ENCODE results near the gene FRMD5. TPM values are rescaled to one million over a fixed set of nuclear protein-coding genes. Genes with fewer than 3 reads are reported as not detected.

The FRMD5 gene
- total RNA-seq, 1 donor from 2014 or later: 43.8 TPM

DNA sequence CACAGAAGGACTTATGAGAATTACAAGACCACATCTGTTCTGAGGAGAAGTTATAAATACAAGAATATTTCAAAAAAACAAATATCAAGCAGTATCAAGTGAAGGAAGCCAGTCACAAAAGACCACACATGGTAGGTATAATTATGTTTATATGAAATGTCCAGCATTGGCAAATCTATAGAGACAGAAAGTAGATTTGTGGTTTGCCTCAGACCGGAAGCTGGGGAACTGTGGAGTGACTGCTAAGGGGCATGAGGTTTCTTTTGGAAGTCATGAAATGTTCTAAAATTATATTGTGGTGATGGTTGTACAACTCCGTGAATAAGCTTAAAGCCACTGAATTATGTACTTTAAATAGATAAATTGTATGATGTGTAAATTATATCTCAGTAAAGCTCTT, 136.9 kb downstream of the FRMD5 start:
- H3K4me1 Mint-ChIP-seq (ENCODE audit: low read depth, unreplicated experiment): peaks cover 11% of the 10 kb centered on the region
- TF ChIP-seq, protein P1, sequence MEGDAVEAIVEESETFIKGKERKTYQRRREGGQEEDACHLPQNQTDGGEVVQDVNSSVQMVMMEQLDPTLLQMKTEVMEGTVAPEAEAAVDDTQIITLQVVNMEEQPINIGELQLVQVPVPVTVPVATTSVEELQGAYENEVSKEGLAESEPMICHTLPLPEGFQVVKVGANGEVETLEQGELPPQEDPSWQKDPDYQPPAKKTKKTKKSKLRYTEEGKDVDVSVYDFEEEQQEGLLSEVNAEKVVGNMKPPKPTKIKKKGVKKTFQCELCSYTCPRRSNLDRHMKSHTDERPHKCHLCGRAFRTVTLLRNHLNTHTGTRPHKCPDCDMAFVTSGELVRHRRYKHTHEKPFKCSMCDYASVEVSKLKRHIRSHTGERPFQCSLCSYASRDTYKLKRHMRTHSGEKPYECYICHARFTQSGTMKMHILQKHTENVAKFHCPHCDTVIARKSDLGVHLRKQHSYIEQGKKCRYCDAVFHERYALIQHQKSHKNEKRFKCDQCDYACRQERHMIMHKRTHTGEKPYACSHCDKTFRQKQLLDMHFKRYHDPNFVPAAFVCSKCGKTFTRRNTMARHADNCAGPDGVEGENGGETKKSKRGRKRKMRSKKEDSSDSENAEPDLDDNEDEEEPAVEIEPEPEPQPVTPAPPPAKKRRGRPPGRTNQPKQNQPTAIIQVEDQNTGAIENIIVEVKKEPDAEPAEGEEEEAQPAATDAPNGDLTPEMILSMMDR (IDR thresholded peaks at IDR 0.05; ENCODE audit: partially characterized antibody, unreplicated experiment): no peak
- no peaks in the 10 kb centered on the region for H3K9me3 Mint-ChIP-seq (ENCODE audit: unreplicated experiment)
- H3K4me3 Mint-ChIP-seq (ENCODE audit: unreplicated experiment): no peak overlapping the region
- no peak overlapping the region for H3K27ac Mint-ChIP-seq (ENCODE audit: unreplicated experiment)
- DNase-seq: no peak
- no peaks in the 10 kb centered on the region for H3K27me3 Mint-ChIP-seq (ENCODE audit: unreplicated experiment)
- no peaks in the 10 kb centered on the region for H3K36me3 Mint-ChIP-seq (ENCODE audit: unreplicated experiment)

DNA sequence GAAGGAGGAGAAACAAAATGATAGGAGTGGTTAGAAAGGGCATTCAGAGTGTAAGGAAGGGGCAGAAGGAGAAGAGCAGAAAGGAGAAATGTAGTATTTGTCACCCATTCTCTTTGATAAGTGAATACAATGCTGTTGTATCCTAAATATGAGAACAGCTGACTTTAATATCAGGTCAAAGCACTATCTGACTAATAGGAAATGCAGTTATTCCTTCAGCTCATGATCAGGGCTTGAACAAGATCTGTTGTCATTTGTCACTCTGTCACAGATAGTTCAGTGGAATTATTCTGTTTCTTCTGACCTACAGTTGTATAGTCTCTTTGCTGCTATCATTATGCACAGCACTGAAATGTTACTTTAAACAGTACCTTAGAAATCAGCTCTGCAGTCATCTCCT, 149.4 kb downstream of the FRMD5 start:
- Mint-ChIP-seq H3K27ac (ENCODE audit: unreplicated experiment) (no peak overlapping the region), H3K36me3 (ENCODE audit: unreplicated experiment) (peaks cover 10% of the 10 kb centered on the region), H3K4me3 (ENCODE audit: unreplicated experiment) (no peak overlapping the region), H3K4me1 (ENCODE audit: low read depth, unreplicated experiment) (peaks cover 7% of the 10 kb centered on the region), H3K9me3 (ENCODE audit: unreplicated experiment) (peaks cover 3% of the 10 kb centered on the region), H3K27me3 (ENCODE audit: unreplicated experiment) (peaks cover 4% of the 10 kb centered on the region)
- DNase-seq: no peak
- TF ChIP-seq, protein P1 (IDR thresholded peaks at IDR 0.05; ENCODE audit: partially characterized antibody, unreplicated experiment): no peak

DNA sequence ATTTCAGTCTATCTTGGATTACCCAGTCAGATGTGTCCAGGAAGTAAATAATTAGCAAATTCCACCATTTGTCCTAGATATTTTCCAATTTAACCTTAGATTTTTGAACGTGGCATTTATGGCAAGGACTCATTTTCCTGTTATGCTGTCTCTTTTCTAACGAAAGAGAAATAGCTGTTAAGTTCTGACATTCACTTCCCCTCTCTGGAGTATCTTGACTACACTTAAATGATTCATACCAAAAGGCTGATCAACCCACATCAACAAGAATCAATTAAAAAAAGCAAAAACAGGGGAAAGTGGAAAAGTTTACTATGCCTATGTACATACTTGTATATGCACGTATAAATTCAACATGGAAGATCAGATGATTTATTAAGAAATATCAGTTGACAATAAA, 149.9 kb downstream of the FRMD5 start:
- DNase-seq: no peak
- H3K4me3 Mint-ChIP-seq (ENCODE audit: unreplicated experiment): no peak overlapping the region
- peaks cover 3% of the 10 kb centered on the region for H3K9me3 Mint-ChIP-seq (ENCODE audit: unreplicated experiment)
- H3K36me3 Mint-ChIP-seq (ENCODE audit: unreplicated experiment): peaks cover 10% of the 10 kb centered on the region
- H3K27me3 Mint-ChIP-seq (ENCODE audit: unreplicated experiment): peaks cover 4% of the 10 kb centered on the region
- TF ChIP-seq, protein P1 (IDR thresholded peaks at IDR 0.05; ENCODE audit: partially characterized antibody, unreplicated experiment): no peak
- no peak overlapping the region for H3K27ac Mint-ChIP-seq (ENCODE audit: unreplicated experiment)
- H3K4me1 Mint-ChIP-seq (ENCODE audit: low read depth, unreplicated experiment): peaks cover 7% of the 10 kb centered on the region

DNA sequence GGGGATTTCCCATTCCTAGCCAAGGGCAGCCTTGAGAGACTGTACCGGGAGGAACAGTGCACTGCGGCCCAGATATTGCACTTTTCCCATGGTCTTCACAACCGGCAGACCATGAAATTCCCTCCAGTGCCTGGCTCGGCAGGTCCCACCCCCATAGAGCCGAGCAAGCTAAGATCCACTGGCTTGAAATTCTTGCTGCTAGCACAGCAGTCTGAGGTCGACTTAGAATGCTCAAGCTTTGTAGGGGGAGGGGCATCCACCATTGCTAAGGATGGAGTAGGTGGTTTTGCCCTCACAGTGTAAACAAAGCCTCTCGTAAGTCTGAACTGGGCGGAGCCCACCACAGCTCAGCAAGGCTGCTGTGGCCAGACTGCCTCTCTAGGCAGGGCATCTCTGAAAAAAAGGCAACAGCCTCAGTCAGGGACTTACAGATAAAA, 156.3 kb downstream of the FRMD5 start:
- H3K27me3 Mint-ChIP-seq (ENCODE audit: unreplicated experiment): peaks cover 8% of the 10 kb centered on the region
- TF ChIP-seq, protein P1 (IDR thresholded peaks at IDR 0.05; ENCODE audit: partially characterized antibody, unreplicated experiment): no peak
- H3K4me3 Mint-ChIP-seq (ENCODE audit: unreplicated experiment): peak overlapping the region; percentile 74
- H3K27ac Mint-ChIP-seq (ENCODE audit: unreplicated experiment): peak overlapping the region; percentile 97
- H3K4me1 Mint-ChIP-seq (ENCODE audit: low read depth, unreplicated experiment): peaks cover 21% of the 10 kb centered on the region
- peak; percentile 64 for DNase-seq
- H3K9me3 Mint-ChIP-seq (ENCODE audit: unreplicated experiment): peaks cover 6% of the 10 kb centered on the region
- peaks cover 15% of the 10 kb centered on the region for H3K36me3 Mint-ChIP-seq (ENCODE audit: unreplicated experiment)

DNA sequence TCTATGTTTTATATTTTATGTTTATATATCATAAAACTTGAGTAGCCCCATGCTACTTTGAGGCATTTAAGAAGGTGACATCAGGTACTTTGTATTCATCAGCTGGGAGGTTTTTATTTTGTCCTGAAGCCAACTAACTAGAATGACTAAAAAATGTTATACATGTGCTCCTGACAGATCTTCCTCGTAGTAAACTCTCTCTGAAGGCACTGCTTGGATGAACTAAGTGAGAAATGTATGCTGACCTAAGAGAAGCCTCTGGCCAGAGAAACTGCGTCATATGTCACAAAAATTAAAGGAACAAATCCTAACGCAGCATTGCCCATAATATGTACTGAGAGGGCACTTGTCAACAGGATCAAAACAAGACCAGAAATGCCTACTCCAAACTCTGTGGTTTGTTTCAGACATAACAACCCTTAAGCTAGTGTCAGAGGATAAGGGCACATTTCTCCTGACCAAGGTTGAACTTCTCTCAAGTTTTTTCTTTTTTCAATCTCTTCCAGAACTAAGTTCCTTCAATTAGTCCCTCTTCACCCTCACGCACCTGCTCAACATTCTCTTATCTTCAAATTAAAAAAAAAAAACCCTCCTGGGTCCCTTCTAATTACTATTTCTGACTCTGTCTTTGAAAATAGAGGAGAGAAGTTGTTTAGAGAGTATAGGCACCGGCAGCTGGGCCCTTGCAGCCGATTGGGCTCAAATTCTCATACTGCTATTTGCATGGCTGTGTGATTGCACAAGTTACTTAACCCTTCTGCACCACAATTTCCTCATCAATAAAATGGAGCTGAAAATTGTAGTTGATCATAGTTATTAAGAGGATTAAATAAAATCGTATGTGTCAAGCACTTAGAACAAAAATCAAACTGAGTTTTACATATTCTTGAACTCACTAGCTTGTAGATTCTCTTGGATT, 159.0 kb downstream of the FRMD5 start:
- Mint-ChIP-seq H3K9me3 (ENCODE audit: unreplicated experiment) (peaks cover 3% of the 10 kb centered on the region), H3K27ac (ENCODE audit: unreplicated experiment) (no peak overlapping the region), H3K36me3 (ENCODE audit: unreplicated experiment) (peaks cover 5% of the 10 kb centered on the region), H3K4me3 (ENCODE audit: unreplicated experiment) (no peak overlapping the region), H3K4me1 (ENCODE audit: low read depth, unreplicated experiment) (peaks cover 14% of the 10 kb centered on the region), H3K27me3 (ENCODE audit: unreplicated experiment) (peaks cover 5% of the 10 kb centered on the region)
- DNase-seq: no peak
- TF ChIP-seq, protein P1 (IDR thresholded peaks at IDR 0.05; ENCODE audit: partially characterized antibody, unreplicated experiment): no peak

Measured in glutamatergic neuron (in vitro differentiated cells).